ENCODE measurements around the gene ADGRV1.

- TF ChIP-seq CTCF (IDR thresholded peaks at IDR 0.05) (no peak), POLR2A (IDR thresholded peaks at IDR 0.05) (no peak)
Observed at GRCh38 chr5:91122651-91123050, 564.1 kb downstream of the ADGRV1 start.

Data from stomach (tissue), 4 donors.